Measurements from ENCODE around the gene B4GALT2.

Gene B4GALT2

DNA sequence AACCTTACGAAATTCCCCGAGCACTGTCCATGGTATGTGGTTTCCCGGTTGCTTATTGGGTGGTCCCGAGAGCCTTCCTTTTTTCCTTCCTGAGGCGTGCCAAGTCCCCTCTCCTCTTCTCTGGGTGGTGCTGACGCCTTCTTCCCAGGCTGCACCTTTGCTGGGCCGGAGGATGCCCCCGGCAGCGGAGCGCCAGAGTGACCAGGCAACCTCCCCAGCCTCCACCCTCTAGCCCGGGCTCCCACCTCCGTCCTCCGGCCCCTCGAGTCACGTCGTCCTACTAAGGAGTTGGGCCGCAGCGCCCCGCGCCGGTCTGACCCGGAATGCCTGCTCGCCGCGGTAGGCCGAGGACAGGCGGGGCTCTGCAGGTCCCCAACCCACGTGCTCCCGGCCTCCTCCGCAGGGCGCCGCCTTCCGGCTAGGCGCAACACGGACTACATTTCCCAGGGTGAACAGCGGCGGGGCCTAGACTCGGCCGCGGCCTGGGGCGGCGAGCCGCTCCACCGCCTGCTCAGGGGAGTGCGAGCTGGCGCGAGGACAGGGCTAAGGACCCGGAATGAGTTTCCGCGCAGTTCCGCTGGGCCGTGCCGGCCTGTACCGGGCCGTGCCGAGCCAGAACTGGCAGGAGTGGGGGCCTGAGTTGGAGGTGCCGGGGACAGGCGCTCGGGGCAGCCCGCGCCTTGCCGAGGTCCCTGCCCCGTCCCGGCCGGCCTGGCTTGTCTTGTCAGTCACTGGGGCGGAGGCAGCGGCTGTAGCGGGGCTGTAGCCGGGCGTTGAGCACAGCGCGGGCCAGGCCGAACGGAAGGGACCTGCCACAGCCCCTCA, 32.6 kb upstream of the B4GALT2 start, which contains the start of gene IPO13:
TSS of gene IPO13 (plus strand) at position 715 of the 825 bp plus-strand sequence. CDS start 651 bp downstream, outside the sequence.
- DNase-seq (ENCODE audit: low spot score), result peak; percentile 95

DNA sequence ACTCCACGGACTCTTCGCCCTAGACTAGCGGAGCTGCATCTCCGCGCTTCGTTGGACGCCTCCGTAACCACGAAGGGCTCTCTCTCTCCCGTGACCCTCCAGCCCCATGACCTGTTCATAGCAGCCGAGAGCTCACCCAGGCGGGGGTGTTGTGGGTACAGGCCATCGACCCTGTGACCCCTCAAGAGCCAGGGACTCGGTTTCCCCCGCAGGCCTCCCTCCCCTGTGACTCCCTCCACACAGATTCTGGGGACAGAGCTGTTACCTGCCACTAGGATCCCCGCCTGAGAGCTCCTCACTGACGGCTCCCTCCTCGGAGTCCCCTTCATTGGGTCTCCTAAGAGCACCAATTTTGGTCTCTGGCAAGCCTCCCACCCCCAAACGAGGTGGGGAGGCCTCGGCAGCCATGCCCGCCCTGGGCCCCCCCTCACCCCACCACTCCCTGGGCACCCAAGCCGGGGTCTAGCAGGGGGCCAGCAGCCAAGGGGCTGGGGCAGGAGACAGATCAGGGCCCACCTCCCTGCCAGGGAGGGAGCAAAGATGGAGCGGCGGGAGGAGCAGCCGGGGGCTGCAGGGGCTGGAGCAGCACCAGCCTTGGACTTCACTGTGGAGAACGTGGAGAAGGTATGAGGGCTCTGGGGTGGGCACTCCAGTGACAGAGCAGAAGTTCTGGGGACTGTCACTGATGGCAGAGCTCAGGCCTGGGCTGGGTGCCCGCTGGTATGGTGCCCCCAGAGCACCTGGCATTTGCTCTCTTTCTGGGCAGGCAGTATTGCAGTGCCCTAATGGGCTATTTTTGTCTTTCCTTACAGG, 31.7 kb upstream of the B4GALT2 start:
- peak; percentile 65 for DNase-seq (ENCODE audit: low spot score)

DNA sequence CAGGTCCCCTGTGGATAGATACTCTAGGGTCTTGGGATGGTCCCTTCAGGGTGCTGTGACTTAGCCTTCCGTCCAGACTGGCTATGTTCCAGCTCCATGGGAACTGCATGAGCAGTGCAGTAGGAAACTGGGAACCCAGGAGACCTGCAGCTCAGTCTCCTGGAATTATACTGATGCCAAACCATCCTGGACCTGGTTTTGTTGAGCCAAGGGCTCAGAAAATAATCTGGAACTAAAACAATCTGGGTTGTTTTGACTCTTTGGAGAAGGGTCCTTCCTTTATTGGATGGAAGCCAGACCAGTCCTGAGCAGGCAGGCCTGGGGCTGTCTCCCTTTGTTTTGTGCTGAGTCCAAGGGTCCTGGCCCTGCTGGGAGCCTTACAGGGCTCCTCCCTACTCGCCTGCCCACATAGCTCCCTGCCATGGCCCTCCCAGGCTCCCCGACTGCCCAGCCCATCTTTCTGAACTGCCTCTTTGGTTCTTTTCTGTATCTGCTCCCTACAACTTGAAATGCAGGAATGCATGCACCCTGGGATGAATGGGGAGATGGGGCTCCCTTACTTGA, 31.1 kb upstream of the B4GALT2 start:
- no peak for DNase-seq (ENCODE audit: low spot score)

DNA sequence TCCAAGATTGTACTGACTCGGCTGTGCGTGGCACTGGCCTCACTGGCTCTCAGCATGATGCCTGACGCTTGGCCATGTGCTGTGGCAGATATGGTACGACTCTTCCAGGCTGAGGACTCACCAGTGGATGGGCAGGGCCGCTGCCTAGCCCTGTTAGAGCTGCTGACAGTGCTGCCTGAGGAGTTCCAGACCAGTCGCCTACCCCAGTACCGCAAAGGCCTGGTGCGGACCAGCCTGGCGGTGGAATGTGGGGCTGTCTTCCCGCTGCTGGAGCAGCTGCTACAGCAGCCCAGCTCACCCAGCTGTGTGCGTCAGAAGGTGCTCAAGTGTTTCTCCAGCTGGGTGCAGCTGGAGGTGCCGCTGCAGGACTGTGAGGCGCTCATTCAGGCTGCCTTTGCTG, 29.3 kb upstream of the B4GALT2 start:
- no peak for DNase-seq (ENCODE audit: low spot score)

DNA sequence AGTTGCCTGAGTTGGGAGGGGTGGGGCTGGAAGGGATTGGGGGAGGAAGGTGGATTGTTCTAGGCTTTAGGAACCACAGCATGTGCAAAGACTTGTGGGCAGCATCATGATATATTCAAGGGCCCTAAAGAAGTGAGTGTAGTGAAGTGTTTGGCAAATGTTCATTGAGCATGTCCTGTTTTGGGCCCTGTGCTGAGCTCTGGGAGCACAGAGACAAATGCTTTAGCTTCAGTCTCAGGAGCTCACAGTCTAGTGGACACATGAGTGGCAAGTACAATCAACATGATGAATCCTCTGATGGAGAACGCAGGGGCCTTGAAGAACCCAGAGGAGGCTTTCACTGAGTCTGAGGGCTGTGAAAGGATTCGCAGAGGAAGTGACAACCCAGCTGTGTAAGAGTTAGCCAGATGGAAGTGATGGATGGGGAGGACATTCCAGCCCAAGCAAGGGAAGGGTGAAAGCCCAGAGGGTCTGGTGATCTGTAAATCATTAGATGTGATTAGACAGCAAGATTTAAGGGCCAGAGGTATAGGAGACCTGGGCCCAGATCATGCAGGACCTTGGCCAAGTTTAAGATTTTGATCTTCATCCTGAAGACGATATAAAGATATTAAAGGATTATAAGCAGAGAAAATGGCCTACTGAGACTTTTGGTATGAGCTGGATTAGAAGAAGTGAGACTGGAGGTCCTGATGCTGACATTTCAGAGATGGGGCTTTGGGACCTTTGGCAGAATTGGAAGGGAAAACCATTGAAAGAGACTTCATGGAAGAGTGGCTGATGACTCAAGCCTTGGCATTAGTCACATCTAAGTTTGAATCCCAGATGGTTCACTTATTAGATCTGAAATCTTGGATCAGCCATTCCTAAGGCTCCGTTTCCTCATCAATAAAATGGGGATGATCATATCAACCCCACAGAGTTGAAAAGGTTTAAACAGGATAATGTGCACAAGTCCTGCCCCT, 27.7 kb upstream of the B4GALT2 start:
- DNase-seq (ENCODE audit: low spot score), result no peak

DNA sequence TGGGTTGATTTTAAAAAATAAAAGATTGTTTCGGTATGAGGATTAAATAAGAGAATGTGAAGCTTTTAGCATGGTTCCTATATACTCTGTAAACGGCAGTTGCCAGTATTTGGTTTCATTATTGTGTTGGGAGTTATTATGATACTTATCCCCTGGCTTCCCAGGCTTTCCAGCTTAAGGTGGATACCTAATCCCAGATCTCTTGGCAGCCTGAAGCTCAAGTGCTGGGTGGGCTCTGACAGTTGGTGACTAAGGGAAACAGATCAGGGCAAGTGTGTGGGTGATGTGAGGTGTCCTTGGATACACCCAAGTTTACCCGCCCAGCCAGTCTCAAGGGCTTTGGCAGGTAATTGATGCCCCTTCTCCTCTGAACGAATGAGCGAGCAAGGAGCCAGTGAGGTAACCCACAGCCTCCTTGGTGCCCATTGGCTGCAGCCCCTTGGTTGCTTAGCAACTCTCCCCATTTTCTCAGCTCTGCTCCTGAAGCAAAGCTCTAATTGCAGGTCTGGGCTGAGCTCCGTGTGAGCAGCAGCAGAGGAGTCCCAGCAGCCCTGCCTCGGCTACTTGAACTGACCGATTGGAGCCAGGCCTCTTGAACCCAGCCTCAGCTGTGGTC, 26.2 kb upstream of the B4GALT2 start:
- DNase-seq (ENCODE audit: low spot score), result peak; percentile 56

DNA sequence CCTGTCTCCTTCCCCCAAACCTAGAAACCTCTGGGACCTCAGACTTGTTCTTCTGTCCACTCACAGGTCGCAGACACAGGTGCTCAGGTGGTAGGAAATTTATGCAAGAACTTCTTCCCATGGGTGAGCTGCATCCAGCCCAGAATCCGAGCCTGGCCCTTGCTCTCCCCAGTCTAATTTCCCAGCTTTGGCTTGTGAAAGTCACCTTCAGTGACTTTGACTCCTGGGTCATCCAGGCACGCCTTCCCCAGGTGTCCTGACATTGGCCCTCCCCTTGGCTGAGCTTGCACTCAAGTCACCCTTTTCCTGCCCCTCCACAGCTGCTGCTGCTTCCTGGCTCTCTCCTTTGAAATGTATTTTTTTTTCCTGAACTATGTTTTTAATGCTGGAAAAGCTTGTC, 25.6 kb upstream of the B4GALT2 start:
- DNase-seq (ENCODE audit: low spot score), result no peak

DNA sequence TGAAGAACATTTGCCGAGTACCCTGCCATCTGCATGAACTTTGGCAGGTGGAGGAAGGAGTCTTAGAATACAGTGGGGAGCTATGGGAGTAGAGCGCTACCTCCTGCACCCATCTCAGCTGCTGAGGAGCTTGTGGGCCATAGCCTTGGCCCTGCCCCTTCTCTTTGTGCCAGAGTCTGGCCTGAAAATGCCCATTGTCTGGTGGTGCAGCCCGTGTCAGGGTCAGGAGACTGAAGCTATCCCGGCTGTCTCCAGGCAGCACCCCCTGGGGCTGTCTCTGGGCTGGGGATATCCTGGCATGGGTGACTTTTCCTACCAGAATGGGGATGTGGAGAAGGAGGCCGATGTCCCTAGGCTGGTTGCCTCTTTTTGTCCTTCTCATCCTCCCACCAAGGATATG, 25.0 kb upstream of the B4GALT2 start:
- DNase-seq (ENCODE audit: low spot score), result no peak

DNA sequence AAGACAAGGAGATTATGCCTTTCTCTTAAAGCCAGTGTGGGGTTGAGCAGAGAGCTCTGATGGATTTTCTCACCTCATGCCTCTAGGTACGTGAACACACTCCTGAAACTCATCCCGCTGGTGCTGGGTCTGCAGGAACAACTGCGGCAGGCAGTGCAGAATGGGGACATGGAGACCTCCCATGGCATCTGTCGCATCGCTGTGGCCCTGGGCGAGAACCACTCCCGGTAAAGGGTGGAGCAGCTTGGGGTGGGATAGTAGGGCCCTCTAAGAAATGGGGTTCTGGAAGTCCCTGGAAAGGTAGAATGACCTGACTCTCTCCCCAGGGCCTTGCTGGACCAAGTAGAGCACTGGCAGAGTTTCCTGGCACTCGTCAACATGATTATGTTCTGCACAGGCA, 22.8 kb upstream of the B4GALT2 start:
- DNase-seq (ENCODE audit: low spot score), result no peak

DNA sequence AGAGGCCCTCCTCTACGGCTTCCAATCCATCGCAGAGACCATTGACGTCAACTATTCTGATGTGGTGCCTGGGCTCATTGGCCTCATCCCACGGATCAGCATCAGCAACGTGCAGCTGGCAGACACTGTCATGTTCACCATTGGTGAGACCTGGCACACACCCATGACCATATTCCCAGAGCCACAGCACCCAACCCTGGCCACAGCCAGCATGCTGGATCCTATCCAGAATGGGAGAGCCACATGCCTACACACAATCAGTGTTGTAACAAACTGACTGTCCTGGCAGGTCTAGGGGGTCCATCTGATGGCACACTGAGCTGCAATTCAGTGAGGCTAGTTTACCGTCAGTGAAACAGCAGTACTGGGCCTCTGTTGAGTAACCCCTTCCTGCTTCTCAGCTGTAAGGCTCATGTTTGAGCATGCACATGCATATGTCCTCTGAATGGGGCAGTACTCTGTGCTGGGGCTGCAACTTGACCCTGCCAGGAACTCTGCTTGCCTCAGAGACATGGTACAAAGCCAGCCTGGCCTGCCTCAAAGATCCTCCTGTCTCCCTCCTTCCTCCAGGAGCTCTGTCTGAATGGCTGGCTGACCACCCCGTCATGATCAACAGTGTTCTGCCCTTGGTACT, 21.5 kb upstream of the B4GALT2 start:
- DNase-seq (ENCODE audit: low spot score), result no peak

DNA sequence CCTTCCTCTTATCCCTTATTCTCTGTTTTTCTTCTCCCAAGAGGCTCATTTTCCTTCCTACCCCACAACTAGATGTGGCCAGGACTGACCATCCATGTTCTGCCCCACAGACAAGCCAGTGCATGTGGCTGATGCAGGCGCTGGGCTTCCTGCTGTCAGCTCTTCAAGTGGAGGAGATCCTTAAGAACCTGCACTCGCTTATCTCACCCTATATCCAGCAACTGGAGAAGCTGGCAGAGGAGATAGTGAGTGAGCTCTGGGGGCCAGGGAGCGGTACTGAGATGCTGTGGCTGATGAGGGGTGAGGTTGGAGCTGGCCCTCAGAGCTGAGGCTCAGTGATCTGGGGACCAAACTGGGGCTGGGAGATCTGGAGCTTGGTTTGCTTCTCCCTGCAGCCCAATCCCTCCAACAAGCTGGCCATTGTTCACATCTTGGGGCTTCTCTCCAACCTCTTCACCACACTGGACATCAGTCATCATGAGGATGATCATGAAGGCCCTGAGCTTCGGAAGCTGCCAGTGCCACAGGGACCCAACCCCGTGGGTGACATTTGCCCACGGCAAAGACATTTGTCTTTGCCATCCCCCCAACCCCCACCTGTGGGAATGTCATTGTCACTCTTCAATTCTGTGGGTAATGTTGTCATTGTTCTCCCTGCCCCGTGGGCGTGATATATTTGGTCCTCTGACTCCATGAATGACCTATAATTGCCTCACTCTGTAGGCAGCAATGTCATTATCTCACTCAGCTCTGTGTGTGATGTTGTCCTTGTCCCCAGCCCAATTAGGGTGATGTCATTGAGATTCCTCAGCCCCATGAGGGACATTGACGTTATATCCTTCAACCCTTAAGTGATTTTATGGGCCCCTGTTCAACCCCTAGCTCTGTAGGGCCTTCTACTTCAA, 20.4 kb upstream of the B4GALT2 start:
- no peak for DNase-seq (ENCODE audit: low spot score)

DNA sequence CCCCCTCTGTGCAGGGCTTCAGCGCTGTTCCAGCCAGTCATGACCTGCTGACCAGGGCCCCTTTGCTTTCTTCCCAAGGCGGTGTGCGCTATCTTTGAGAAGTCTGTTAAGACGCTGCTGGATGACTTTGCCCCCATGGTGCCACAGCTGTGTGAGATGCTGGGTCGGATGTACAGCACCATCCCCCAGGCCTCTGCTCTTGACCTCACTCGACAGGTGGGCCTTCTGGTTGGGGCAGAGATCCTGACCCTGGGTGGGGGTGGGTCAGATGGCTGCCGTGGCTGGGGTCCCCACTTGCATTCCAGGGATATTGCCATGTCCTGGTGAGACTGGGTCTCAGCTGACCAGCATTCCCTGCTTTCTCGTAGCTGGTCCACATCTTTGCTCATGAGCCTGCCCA, 18.2 kb upstream of the B4GALT2 start:
- no peak for DNase-seq (ENCODE audit: low spot score)

DNA sequence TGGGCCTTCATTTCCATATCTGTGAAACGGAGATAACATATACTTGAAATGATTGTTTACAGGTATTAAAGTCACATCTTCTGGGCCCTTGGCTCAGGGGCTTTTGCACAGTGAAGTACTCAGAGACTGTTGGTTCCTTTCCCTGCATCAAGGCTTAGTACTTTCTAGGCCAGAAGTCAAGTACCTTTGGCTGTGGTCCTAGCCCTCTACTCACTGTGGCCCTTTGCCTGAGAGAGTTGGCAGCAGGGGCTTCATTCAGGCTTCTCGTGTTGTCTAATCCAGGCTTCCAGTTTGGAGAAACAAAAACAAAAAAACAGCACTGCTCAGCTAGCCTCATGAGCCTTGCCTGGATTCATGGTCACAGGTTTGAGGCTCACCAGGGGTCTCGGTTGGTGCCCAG, 17.3 kb upstream of the B4GALT2 start:
- DNase-seq (ENCODE audit: low spot score), result no peak

DNA sequence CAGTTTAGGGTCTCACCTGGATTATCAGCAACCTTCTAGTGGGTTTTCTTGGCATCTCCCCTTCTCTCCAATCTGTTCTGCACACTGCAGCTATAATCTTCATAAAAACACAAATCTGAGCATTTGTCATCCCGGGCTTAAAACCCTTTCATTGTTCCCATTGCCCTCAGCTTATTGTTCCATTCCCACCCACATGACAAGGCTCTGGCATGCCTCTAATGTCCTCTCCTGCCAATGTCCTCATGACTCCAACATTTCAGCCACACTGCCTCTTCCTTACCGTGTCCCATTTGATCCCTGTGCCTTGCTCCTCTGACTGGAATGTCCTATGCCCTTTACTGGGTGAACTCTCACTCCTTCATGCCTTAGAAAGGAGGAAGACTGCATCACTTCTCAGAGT, 16.7 kb upstream of the B4GALT2 start:
- no peak for DNase-seq (ENCODE audit: low spot score)

DNA sequence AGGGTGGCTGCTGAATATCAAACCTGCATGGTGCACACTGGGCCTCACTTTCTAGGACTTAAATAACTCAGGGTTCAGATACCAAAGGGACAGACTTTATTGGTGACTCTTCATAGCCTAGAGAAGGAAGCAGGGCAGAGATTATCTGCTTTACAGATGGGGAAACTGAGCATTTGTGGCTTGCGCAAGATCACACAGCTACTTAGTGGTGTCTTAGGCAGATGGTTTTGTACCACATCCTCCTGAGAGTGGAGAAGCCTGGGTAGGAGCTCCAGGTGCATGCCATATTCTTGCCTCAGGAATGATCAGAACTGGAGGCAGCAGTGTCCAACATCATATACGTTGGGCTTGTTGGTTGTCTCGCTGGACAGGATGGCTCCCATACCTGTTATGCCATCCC, 16.0 kb upstream of the B4GALT2 start:
- DNase-seq (ENCODE audit: low spot score), result no peak

DNA sequence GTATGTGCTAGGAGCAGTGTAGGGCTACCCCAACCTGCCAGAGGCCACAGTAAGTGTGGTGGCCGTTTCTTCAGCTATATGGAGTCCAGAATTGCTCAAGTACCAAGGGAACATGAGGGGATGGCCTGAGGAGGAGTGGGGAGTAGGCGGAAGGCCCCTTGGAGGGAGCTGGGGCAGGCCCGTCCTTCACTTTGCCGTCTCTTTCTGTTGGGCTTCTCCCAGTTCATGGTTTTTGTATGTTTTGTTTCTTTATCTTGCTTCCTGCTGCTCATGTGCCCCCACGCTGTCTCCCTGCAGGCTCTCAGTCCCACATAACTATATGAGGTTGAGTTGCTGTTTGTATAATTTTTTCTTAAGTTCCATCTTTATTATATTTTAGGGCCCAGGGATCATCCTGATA, 15.1 kb upstream of the B4GALT2 start:
- DNase-seq (ENCODE audit: low spot score), result no peak

DNA sequence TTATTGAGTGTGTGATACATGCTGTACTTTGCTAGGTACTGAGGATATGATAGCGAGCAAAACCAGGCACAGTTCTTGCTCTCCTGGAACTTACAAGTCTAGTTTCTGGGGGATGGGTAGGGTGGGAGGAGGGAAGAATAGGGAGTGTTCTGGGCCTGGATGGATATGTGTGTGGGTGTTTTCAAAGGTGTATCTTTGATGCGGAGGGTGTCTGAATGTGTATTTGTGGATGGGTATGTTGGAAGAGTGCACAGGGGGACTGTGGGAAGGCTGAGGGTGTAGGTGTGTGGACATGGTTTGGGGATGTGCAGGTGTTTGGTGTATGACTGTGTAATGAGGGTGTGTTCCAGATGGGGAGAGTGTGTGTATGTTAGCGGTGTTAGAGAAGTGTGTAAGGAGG, 13.7 kb upstream of the B4GALT2 start:
- DNase-seq (ENCODE audit: low spot score), result no peak

DNA sequence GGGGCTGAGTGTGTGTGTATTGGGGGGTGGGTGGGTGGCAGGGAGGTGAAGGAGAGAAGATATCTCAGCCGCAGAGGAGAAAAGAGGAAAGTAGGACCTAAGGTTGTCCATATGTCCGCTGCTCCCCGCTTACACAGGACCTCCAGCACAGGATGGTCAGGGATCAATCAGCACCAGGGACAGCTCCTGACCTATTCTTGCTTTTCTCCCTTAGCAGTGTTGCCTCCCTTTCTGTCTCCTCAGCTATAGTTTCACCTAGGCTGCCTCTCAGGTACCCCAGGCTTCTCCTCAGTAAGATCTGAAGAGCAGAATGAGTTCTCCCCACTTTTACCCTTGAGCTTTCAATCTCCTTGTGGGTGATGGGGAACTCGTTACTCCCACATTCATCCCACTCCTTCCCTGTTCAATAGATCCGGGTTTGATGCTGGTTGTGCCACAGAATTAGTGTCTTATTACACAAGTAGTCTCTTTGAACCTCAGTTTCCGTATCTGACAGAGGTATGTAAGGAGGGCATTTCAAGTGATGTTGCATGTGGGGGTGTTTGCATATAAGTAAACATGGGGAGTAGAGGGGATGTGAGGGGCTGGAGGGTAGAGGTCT, 10.6 kb upstream of the B4GALT2 start:
- no peak for DNase-seq (ENCODE audit: low spot score)

DNA sequence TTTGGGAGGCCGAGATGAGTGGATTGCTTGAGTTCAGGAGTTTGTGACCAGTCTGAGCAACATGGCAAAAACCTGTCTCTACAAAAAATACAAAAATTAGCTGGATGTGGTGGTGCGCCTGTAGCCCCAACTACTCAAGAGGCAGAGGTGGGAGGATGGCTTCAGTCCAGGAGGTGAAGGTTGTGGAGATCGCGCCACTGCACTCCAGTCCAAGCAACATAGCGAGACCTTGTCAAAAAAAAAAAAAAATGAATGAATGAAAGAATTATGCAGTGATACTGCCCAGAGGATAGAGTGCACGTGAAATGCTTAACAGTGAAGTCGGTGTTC, 9.6 kb upstream of the B4GALT2 start:
- no peak for DNase-seq (ENCODE audit: low spot score)

All from cerebellar cortex (tissue), 1 donor.